HG02763 (cell line): ENCODE data around the gene RNASEH2B.

ENCODE experiments used
- ATAC-seq: cut with Tn5 transposase; IDR thresholded peaks from one replicate; pipeline ENCODE4 v1.9.1; 2021; ENCODE audit warnings: mild to moderate bottlenecking, moderate library complexity; ENCODE audit not compliant: unreplicated experiment

The RNASEH2B gene

GRCh38 chr13:50905256-50905655 is 4.3 kb upstream of the RNASEH2B start:
- ATAC-seq, result no peak

- ATAC-seq, result no peak
These were observed 1.8 kb upstream of the RNASEH2B start for GRCh38 chr13:50907781-50908180.

- no peak for ATAC-seq
These were observed 1.2 kb upstream of the RNASEH2B start for GRCh38 chr13:50908371-50908770.

- ATAC-seq, result no peak
These were observed 854 bp downstream of the RNASEH2B start for GRCh38 chr13:50910485-50910805.

GRCh38 chr13:50911081-50911631 is 1.6 kb downstream of the RNASEH2B start:
- no peak for ATAC-seq

GRCh38 chr13:50911937-50912795 is 2.6 kb downstream of the RNASEH2B start:
- peak; percentile 48 for ATAC-seq

DNA sequence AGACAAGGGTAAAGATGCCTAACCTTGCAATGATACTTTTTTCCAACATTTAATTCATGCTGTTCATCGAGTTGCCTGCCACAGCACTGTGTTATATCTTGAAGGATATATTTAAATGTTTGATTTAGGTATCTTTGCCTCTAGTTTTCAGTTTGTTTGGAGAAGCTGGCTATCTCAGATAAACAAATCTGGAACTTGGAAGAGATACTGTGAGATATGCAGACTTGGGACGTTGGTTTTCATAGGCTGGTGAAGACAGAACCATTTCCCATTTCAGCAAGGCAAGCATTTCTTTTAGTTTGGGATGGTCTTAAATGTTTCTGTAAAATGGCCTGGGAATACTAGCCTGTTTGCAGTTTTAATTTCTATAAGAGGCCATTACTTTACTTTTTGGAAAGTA is 3.3 kb downstream of the RNASEH2B start:
- no peak for ATAC-seq

- no peak for ATAC-seq
These were observed 4.6 kb downstream of the RNASEH2B start for GRCh38 chr13:50914176-50914700.

DNA sequence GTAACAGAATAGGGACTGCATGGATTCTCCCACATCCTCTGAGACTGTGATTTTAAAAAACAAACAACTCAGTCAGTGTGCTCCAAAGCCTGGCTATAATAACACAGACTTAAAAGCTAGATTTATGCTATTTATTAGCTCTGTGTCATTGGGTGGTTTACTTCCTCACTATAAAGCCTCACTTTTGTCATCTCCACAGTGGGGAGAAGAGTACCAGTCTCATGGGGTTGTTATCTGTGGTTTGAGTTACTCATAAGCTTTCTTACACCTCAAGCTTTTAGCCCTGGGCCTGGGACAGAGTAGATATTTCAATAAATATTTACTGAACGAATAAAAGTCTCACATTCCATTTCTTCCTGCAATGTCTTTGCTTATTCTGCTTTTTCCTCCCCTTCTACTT is 5.3 kb downstream of the RNASEH2B start:
- no peak for ATAC-seq

- ATAC-seq, result no peak
These were observed 6.0 kb downstream of the RNASEH2B start for GRCh38 chr13:50915565-50915964.

- ATAC-seq, result no peak
These were observed 7.2 kb downstream of the RNASEH2B start for GRCh38 chr13:50916701-50917184.

DNA sequence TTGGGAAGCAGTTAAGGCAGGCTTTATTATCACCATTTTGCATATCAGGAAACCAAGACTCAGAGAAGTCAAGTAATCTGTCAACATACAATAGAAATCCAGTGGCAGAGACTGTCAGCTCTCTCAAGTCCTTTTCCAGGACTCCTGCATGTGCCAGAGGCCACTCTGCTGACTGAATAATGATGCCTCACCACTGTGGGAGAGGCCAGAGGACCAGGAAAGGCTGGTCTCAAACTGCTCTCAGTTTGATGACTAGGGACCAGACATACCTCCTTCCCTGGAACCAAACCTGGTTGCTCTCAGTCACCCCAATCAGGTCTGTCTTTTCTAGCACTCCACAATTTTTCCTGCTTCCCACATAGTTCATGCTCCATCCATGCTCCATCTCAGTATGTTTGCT is 8.0 kb downstream of the RNASEH2B start:
- no peak for ATAC-seq

- ATAC-seq, result no peak
These were observed 9.0 kb downstream of the RNASEH2B start for GRCh38 chr13:50918567-50918966.

DNA sequence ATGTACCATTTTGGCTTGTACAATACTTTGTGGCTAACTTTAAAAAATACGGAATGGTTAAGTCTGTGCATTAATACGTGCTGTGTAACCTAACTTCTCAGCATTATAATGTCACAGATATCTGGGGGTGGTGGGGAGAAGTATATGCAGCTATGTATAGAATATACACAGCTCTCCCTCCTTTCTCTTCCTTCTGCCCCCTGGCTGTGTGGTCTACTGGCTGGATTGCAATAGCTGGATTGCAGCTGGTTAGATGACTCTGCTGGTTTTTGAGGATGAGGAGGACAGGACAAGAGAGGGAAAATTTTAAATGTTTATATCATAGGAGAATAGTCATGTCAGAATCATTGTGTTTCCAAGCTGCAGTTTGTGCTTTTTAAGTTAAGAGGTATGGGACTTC is 9.7 kb downstream of the RNASEH2B start:
- ATAC-seq, result no peak

GRCh38 chr13:50921706-50922105 is 12.1 kb downstream of the RNASEH2B start:
- ATAC-seq, result no peak

- no peak for ATAC-seq
These were observed 13.7 kb downstream of the RNASEH2B start for GRCh38 chr13:50923272-50923671.

GRCh38 chr13:50924025-50924424 is 14.4 kb downstream of the RNASEH2B start:
- no peak for ATAC-seq

DNA sequence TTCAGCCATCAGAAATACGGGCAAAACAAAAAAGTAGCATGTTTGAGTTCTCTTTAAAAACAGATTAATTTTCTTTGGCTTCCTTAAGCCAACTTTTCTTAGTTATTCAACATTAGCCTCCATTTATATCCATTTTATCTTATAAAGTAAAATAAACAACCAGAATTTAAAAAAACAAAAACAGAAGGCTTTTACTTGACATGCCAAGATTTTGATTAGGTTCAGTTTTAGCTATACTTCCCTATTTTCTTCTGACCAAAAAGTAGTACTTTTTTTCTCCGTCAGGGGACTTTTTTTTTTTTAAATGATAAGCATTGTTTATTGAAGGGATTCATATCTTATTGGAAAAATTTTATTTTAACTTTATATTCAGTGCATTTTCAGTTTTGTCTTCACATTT is 18.1 kb downstream of the RNASEH2B start:
- ATAC-seq, result no peak

DNA sequence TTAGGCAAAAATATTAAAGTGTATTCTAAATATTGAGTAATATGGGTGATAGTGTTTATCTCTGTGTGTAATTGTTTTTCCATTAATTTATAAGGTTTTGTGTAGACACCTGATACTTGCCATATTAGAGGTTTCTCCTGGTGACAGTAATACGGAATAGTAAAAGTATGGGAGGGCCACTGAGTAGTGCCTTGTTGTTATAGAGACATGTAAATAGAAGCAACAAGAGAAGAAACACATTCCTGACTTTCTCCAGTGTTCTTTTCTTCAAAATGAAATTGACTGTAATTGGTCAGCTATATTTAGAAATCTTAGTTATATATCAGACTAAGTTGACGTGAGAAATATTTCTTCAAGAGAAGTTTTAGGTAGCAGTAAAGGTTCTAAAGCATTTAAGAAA is 18.5 kb downstream of the RNASEH2B start:
- ATAC-seq, result no peak

DNA sequence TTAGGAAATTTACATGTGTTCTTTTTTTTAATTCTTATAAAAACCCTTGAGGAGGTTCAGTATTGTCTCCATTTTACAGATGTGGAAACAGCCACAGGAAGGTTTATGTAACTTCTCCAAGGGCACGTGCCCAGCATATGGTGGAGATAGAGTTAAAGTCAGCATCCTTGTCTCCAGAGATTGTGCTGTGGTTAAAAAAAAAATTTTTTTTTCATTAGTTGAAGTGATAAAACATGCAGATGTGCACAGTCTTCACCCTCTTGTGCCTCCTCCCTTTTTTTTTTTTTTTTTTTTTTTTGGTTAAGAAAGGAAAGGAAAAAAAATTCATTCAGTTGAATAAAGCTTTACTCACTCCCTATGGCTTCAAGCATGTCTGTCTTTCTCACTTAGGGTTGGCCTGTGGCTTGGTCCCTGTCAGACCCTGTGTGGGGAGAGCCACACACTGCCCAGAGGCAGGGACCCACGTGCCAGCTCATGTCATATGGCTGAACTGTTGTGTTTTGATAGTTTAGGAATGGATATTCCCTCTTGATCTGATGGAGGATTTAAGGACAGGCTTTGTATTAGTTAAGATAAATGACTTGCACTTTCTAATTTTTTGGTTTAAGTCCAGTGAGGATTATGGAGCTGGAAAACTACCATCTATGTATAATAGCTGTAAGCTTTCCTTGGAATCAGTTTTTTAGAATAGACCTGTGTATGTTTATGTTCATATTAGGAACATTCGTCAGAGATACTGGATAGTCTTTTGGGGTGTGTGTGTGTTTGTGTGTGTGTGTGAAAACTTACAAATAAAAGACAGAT is 19.3 kb downstream of the RNASEH2B start:
- no peak for ATAC-seq

DNA sequence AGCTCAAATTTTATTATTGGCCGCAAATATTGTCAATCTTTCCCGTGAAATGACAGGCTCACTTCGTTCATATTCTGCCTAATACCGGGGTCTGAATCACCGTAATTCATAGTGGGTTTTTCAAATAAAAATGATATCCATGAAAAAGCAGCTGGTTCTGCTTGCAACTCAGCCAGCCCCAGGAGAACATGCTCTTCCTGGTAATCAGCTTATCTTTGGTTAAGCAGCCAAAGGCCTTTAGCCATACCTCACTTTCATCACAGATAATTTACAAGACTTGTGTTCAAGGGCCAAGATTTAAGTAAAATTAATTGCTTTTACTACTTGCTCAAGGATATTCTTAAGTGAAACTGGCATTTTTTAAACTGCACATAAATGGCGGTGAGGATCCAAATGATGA is 22.5 kb downstream of the RNASEH2B start:
- no peak for ATAC-seq
